Measurements from ENCODE around the gene LRP1.

The LRP1 gene

GRCh38 chr12:57229046-57229633 lies 100.9 kb downstream of the LRP1 start:
- Histone ChIP-seq H3K36me3 (ENCODE audit: insufficient read depth, low read length) (peaks cover 35% of the 10 kb centered on the region), H3K27ac (peak overlapping the region; percentile 69), H3K4me3 (peak overlapping the region; percentile 84), H3K9me3 (ENCODE audit: low read depth, low read length) (no peaks in the 10 kb centered on the region), H3K9ac (ENCODE audit: insufficient read length) (peak overlapping the region; percentile 89)
- no peak for TF ChIP-seq EZH2 (IDR thresholded peaks at IDR 0.05)
- TF ChIP-seq FOXP2 (optimal IDR thresholded peaks at IDR 0.05; ENCODE audit: control extremely low read depth, extremely low read length, insufficient read depth) = no peak
- TF ChIP-seq POLR2AphosphoS5 (IDR thresholded peaks at IDR 0.05; ENCODE audit: borderline replicate concordance, low read depth, low read length) = no peak
- DNase-seq (ENCODE audit: low read depth, low spot score) = no peak

- peak within 1 kb of the TSS; percentile 89 for H3K9ac ChIP-seq (ENCODE audit: insufficient read length)
- H3K27ac ChIP-seq = peak within 1 kb of the TSS; percentile 70
- DNase-seq (ENCODE audit: low read depth, low spot score) = peak; percentile 86
- H3K36me3 ChIP-seq (ENCODE audit: insufficient read depth, low read length) = peaks cover 42% of the 10 kb centered on the region
- H3K4me3 ChIP-seq = peak within 1 kb of the TSS; percentile 84
- TF ChIP-seq EZH2 (IDR thresholded peaks at IDR 0.05) (no peak), POLR2AphosphoS5 (IDR thresholded peaks at IDR 0.05; ENCODE audit: borderline replicate concordance, low read depth, low read length) (peak; percentile 94)
- H3K9me3 ChIP-seq (ENCODE audit: low read depth, low read length) = no peaks in the 10 kb centered on the region
Measured at GRCh38 chr12:57229634-57230380, 101.5 kb downstream of the LRP1 start, which contains the start of gene SHMT2. TSS of gene SHMT2 (plus strand) at chr12:57229711. CDS start at chr12:57229779, 68 bp downstream.

DNA sequence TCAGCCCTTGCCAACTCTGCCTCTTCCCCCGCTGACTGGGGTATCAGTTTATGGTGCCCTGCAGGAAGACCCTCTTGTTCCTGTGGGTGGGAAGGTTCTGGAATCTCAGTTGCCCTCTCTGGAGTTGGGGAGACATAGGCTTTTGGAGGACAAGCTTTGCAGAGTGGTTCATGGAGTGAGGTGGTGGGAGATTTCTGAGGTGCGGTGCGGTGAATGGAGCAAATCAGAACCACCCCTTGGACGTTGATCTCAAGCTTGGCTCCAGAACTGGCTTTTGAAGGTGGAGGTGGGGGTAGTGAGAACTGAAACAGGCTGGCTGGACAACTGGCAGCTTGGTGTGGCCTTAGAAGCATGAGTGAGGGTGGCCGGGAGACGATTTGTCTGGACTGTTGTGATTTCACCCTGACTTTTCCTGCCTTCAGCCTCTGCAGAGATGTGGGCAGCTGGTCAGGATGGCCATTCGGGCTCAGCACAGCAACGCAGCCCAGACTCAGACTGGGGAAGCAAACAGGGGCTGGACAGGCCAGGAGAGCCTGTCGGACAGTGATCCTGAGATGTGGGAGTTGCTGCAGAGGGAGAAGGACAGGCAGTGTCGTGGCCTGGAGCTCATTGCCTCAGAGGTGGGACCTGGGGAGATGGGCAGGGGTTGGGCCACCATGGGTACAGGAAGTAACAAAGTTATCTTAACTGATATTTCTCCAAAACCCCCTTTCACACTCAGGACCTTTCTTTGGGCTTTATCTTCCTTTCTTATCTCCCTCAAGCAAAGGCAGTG lies 102.3 kb downstream of the LRP1 start:
- Histone ChIP-seq H3K4me3 (peak overlapping the region; percentile 84), H3K27ac (peak overlapping the region; percentile 70; the same call in 1 of the 2 replicates), H3K9me3 (ENCODE audit: low read depth, low read length) (no peaks in the 10 kb centered on the region), H3K36me3 (ENCODE audit: insufficient read depth, low read length) (peaks cover 42% of the 10 kb centered on the region), H3K9ac (ENCODE audit: insufficient read length) (peak overlapping the region; percentile 89)
- DNase-seq (ENCODE audit: low read depth, low spot score) = no peak
- TF ChIP-seq FOXP2 (optimal IDR thresholded peaks at IDR 0.05; ENCODE audit: control extremely low read depth, extremely low read length, insufficient read depth) (no peak), POLR2AphosphoS5 (IDR thresholded peaks at IDR 0.05; ENCODE audit: borderline replicate concordance, low read depth, low read length) (no peak), EZH2 (IDR thresholded peaks at IDR 0.05) (no peak)

GRCh38 chr12:57231276-57232021 lies 103.2 kb downstream of the LRP1 start:
- peak overlapping the region; percentile 89 for H3K9ac ChIP-seq (ENCODE audit: insufficient read length)
- no peak overlapping the region for H3K27ac ChIP-seq
- no peak for DNase-seq (ENCODE audit: low read depth, low spot score)
- H3K9me3 ChIP-seq (ENCODE audit: low read depth, low read length) = no peaks in the 10 kb centered on the region
- H3K4me3 ChIP-seq = peak overlapping the region; percentile 84
- TF ChIP-seq EZH2 (IDR thresholded peaks at IDR 0.05) = no peak
- TF ChIP-seq POLR2AphosphoS5 (IDR thresholded peaks at IDR 0.05; ENCODE audit: borderline replicate concordance, low read depth, low read length) = no peak
- TF ChIP-seq FOXP2 (optimal IDR thresholded peaks at IDR 0.05; ENCODE audit: control extremely low read depth, extremely low read length, insufficient read depth) = no peak
- H3K36me3 ChIP-seq (ENCODE audit: insufficient read depth, low read length) = peaks cover 42% of the 10 kb centered on the region

DNA sequence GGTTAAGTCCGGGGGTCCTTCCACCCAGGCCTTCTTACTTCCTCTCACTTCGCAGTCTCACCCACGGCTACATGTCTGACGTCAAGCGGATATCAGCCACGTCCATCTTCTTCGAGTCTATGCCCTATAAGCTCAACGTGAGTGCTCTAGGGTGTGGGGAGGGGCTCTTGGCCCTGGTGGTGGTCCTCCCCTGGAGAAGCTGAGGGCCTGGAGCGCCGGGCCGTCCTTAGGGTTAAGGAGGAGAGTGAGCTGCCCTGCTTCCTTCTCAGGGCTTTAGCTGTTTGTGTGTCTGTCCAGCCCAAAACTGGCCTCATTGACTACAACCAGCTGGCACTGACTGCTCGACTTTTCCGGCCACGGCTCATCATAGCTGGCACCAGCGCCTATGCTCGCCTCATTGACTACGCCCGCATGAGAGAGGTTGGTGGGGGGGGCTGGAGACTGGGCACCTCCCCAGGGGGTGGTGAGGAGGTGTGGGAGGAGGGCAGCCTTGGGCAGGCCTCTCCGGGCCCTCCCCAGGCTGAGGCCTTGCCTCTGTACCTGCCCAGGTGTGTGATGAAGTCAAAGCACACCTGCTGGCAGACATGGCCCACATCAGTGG lies 104.0 kb downstream of the LRP1 start:
- H3K4me3 ChIP-seq = no peak overlapping the region
- no peaks in the 10 kb centered on the region for H3K9me3 ChIP-seq (ENCODE audit: low read depth, low read length)
- no peak for DNase-seq (ENCODE audit: low read depth, low spot score)
- H3K27ac ChIP-seq = no peak overlapping the region
- TF ChIP-seq EZH2 (IDR thresholded peaks at IDR 0.05) (no peak), POLR2AphosphoS5 (IDR thresholded peaks at IDR 0.05; ENCODE audit: borderline replicate concordance, low read depth, low read length) (no peak), FOXP2 (optimal IDR thresholded peaks at IDR 0.05; ENCODE audit: control extremely low read depth, extremely low read length, insufficient read depth) (no peak)
- H3K36me3 ChIP-seq (ENCODE audit: insufficient read depth, low read length) = peaks cover 42% of the 10 kb centered on the region
- no peak overlapping the region for H3K9ac ChIP-seq (ENCODE audit: insufficient read length)

DNA sequence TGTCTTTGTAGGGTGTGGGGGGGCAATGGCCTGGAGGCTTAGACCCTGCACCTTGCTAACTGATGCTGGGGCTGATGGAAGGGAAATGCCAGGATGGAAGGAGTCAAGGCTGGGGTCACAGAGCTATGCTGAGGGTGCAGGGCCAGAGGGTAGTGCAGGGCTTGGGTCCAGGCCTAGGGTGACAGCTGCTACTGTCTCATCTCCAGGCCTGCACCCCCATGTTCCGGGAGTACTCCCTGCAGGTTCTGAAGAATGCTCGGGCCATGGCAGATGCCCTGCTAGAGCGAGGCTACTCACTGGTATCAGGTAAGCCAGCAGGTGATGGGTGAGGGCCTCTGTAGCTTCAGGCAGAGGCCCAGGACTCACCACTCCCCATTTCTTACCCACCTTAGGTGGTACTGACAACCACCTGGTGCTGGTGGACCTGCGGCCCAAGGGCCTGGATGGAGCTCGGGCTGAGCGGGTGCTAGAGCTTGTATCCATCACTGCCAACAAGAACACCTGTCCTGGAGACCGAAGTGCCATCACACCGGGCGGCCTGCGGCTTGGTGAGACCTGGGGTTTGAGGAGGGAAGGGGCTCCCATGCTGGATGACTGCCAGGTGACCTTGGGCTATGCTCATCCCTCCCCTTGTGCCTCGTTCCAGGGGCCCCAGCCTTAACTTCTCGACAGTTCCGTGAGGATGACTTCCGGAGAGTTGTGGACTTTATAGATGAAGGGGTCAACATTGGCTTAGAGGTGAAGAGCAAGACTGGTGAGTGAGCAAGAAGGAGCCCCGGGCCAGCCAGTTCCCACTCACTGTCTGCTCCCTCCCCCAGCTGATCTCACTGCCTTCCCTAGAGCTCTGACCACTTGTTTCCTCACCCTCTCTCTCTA lies 105.3 kb downstream of the LRP1 start:
- no peak for DNase-seq (ENCODE audit: low read depth, low spot score)
- no peak for TF ChIP-seq FOXP2 (optimal IDR thresholded peaks at IDR 0.05; ENCODE audit: control extremely low read depth, extremely low read length, insufficient read depth)
- no peak for TF ChIP-seq POLR2AphosphoS5 (IDR thresholded peaks at IDR 0.05; ENCODE audit: borderline replicate concordance, low read depth, low read length)
- TF ChIP-seq EZH2 (IDR thresholded peaks at IDR 0.05) = no peak
- Histone ChIP-seq H3K27ac (0 out of 2 replicates have a peak overlapping the region, but pooled peaks have one; percentile 34), H3K9me3 (ENCODE audit: low read depth, low read length) (no peaks in the 10 kb centered on the region), H3K9ac (ENCODE audit: insufficient read length) (no peak overlapping the region), H3K4me3 (no peak overlapping the region), H3K36me3 (ENCODE audit: insufficient read depth, low read length) (peaks cover 42% of the 10 kb centered on the region)

- Histone ChIP-seq H3K27ac (peak overlapping the region; percentile 34), H3K9ac (ENCODE audit: insufficient read length) (peak overlapping the region; percentile 3), H3K36me3 (ENCODE audit: insufficient read depth, low read length) (peaks cover 42% of the 10 kb centered on the region), H3K4me3 (no peak overlapping the region), H3K9me3 (ENCODE audit: low read depth, low read length) (no peaks in the 10 kb centered on the region)
- no peak for DNase-seq (ENCODE audit: low read depth, low spot score)
- no peak for TF ChIP-seq EZH2 (IDR thresholded peaks at IDR 0.05)
- no peak for TF ChIP-seq FOXP2 (optimal IDR thresholded peaks at IDR 0.05; ENCODE audit: control extremely low read depth, extremely low read length, insufficient read depth)
- no peak for TF ChIP-seq POLR2AphosphoS5 (IDR thresholded peaks at IDR 0.05; ENCODE audit: borderline replicate concordance, low read depth, low read length)
Measured at GRCh38 chr12:57234233-57234570, 105.9 kb downstream of the LRP1 start.

Measured in SK-N-MC (cell line).